ENCODE data around the gene EMP1. TPM values are rescaled to one million over a fixed set of nuclear protein-coding genes. Genes with fewer than 3 reads are reported as not detected.

The EMP1 gene
- total and polyA plus RNA-seq, 2 of the 8 experiments (the other 6 are each of a cell fraction or from before 2014, with no cell fraction given) = 0.17 to 0.65 TPM

DNA sequence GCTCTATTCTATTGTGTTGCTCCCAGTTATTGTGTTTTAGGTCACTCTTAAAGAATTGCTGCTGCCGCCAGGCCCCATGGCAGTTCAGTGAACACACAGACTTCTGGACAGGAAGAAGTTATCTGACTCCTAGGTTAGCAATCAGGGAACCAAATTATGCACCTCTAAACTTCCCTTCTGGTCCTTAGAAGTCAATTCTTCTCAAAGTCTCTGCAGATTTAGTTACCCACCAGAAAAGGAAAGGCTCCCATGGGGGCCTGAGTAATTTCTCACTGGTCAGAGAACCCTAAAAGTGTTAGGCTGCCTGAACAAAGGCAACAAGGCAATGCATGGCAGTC is 10.0 kb downstream of the EMP1 start (continued):
- TF ChIP-seq, protein P1, sequence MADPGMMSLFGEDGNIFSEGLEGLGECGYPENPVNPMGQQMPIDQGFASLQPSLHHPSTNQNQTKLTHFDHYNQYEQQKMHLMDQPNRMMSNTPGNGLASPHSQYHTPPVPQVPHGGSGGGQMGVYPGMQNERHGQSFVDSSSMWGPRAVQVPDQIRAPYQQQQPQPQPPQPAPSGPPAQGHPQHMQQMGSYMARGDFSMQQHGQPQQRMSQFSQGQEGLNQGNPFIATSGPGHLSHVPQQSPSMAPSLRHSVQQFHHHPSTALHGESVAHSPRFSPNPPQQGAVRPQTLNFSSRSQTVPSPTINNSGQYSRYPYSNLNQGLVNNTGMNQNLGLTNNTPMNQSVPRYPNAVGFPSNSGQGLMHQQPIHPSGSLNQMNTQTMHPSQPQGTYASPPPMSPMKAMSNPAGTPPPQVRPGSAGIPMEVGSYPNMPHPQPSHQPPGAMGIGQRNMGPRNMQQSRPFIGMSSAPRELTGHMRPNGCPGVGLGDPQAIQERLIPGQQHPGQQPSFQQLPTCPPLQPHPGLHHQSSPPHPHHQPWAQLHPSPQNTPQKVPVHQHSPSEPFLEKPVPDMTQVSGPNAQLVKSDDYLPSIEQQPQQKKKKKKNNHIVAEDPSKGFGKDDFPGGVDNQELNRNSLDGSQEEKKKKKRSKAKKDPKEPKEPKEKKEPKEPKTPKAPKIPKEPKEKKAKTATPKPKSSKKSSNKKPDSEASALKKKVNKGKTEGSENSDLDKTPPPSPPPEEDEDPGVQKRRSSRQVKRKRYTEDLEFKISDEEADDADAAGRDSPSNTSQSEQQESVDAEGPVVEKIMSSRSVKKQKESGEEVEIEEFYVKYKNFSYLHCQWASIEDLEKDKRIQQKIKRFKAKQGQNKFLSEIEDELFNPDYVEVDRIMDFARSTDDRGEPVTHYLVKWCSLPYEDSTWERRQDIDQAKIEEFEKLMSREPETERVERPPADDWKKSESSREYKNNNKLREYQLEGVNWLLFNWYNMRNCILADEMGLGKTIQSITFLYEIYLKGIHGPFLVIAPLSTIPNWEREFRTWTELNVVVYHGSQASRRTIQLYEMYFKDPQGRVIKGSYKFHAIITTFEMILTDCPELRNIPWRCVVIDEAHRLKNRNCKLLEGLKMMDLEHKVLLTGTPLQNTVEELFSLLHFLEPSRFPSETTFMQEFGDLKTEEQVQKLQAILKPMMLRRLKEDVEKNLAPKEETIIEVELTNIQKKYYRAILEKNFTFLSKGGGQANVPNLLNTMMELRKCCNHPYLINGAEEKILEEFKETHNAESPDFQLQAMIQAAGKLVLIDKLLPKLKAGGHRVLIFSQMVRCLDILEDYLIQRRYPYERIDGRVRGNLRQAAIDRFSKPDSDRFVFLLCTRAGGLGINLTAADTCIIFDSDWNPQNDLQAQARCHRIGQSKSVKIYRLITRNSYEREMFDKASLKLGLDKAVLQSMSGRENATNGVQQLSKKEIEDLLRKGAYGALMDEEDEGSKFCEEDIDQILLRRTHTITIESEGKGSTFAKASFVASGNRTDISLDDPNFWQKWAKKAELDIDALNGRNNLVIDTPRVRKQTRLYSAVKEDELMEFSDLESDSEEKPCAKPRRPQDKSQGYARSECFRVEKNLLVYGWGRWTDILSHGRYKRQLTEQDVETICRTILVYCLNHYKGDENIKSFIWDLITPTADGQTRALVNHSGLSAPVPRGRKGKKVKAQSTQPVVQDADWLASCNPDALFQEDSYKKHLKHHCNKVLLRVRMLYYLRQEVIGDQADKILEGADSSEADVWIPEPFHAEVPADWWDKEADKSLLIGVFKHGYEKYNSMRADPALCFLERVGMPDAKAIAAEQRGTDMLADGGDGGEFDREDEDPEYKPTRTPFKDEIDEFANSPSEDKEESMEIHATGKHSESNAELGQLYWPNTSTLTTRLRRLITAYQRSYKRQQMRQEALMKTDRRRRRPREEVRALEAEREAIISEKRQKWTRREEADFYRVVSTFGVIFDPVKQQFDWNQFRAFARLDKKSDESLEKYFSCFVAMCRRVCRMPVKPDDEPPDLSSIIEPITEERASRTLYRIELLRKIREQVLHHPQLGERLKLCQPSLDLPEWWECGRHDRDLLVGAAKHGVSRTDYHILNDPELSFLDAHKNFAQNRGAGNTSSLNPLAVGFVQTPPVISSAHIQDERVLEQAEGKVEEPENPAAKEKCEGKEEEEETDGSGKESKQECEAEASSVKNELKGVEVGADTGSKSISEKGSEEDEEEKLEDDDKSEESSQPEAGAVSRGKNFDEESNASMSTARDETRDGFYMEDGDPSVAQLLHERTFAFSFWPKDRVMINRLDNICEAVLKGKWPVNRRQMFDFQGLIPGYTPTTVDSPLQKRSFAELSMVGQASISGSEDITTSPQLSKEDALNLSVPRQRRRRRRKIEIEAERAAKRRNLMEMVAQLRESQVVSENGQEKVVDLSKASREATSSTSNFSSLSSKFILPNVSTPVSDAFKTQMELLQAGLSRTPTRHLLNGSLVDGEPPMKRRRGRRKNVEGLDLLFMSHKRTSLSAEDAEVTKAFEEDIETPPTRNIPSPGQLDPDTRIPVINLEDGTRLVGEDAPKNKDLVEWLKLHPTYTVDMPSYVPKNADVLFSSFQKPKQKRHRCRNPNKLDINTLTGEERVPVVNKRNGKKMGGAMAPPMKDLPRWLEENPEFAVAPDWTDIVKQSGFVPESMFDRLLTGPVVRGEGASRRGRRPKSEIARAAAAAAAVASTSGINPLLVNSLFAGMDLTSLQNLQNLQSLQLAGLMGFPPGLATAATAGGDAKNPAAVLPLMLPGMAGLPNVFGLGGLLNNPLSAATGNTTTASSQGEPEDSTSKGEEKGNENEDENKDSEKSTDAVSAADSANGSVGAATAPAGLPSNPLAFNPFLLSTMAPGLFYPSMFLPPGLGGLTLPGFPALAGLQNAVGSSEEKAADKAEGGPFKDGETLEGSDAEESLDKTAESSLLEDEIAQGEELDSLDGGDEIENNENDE (IDR thresholded peaks at IDR 0.05; ENCODE audit: insufficient replicate concordance, low read length) = no peak
- TF ChIP-seq CBX8 (IDR thresholded peaks at IDR 0.05; ENCODE audit: borderline replicate concordance, low read depth, low read length) (no peak), POLR2A (IDR thresholded peaks at IDR 0.05; ENCODE audit: control extremely low read depth in 1 of 2, low read depth in 2 of 2, low read length in 2 of 2) (no peak), JUN (IDR thresholded peaks at IDR 0.05; ENCODE audit: low read depth, low read length) (no peak), KDM5A (IDR thresholded peaks at IDR 0.05; ENCODE audit: low read length) (no peak), BACH1 (IDR thresholded peaks at IDR 0.05; ENCODE audit: low read length) (no peak), BRCA1 (IDR thresholded peaks at IDR 0.05; ENCODE audit: low read depth, low read length) (no peak), MAFK (IDR thresholded peaks at IDR 0.05; ENCODE audit: low read depth, low read length) (no peak), CREB1 (IDR thresholded peaks at IDR 0.05) (no peak), GTF2F1 (IDR thresholded peaks at IDR 0.05; ENCODE audit: borderline replicate concordance, low read depth, low read length) (no peak)

Measured in H1 (cell line).